Measurements from ENCODE around the gene SSBP2. TPM values are rescaled to one million over a fixed set of nuclear protein-coding genes. Genes with fewer than 3 reads are reported as not detected.

The SSBP2 gene
- polyA plus RNA-seq, 2 donors = 18.8 to 25.3 TPM

DNA sequence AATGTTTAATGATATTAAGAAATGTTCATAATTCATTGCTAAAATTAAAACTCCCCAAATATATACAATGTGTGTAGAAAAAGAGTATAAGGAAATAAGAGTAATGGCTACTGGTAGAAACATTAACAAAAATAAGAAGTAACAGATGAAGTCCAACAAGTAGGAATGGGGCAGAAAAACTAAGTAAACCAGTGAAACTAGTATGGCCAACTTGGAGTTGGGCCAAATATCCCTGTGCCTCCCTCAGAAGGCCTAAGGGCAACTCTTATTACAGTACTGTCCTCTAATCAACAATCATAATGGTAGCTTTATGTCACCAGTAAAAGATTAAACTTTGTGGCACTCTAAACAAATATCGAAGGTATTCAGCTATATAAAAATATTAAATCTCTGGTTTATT lies 93.5 kb downstream of the SSBP2 start:
- 77 to 85% methylated on average over 1 of the region's 1 CpG for WGBS, 2 donors
- no peak overlapping the region for H3K27ac ChIP-seq (ENCODE audit: low read depth in 2 of 2, low read length in 1 of 2)
- no peaks in the 10 kb centered on the region for H3K27me3 ChIP-seq (ENCODE audit: control insufficient read depth in 1 of 2, insufficient read depth in 2 of 2, low read length in 2 of 2)

DNA sequence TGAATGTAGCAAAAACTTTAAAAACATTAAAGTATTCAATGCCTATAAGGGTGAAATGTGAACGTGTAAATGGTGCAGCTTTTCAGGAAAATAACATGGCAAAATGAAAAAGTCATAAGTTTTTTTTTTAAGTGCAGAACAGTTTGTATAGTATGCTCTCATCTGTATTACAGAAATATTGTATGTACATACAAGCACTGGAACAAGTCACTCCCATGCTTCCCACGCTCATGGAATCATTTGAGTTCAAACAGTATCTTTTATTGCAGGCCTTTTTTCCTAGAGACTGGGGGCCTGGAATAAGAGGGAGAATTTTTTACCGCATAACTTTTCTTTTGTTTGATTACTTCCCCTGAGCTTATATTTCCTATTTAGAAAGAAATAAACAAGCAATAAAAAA lies 94.1 kb downstream of the SSBP2 start:
- no peaks in the 10 kb centered on the region for H3K9me3 ChIP-seq (ENCODE audit: control insufficient read depth in 2 of 2, insufficient read depth in 1 of 2, low read depth in 1 of 2, low read length in 1 of 2)
- no peaks in the 10 kb centered on the region for H3K36me3 ChIP-seq (ENCODE audit: control insufficient read depth in 2 of 2, insufficient read depth in 2 of 2, low read length in 1 of 2)
- no peak overlapping the region for H3K27ac ChIP-seq (ENCODE audit: low read depth in 2 of 2, low read length in 1 of 2)
- no peaks in the 10 kb centered on the region for H3K4me1 ChIP-seq (ENCODE audit: control insufficient read depth in 2 of 2, insufficient read depth in 2 of 2, low read length in 1 of 2)
- WGBS, 2 donors = 73 to 77% methylated on average over 3 of the region's 3 CpGs
- H3K4me3 ChIP-seq (ENCODE audit: low read depth in 1 of 2, low read length in 2 of 2) = no peak overlapping the region
- H3K27me3 ChIP-seq (ENCODE audit: control insufficient read depth in 1 of 2, insufficient read depth in 2 of 2, low read length in 2 of 2) = no peaks in the 10 kb centered on the region

More for the DNA sequence above, 93.5 kb downstream of the SSBP2 start:
- no peaks in the 10 kb centered on the region for H3K4me1 ChIP-seq (ENCODE audit: control insufficient read depth in 2 of 2, insufficient read depth in 2 of 2, low read length in 1 of 2)
- no peaks in the 10 kb centered on the region for H3K36me3 ChIP-seq (ENCODE audit: control insufficient read depth in 2 of 2, insufficient read depth in 2 of 2, low read length in 1 of 2)
- H3K4me3 ChIP-seq (ENCODE audit: low read depth in 1 of 2, low read length in 2 of 2) = no peak overlapping the region
- no peaks in the 10 kb centered on the region for H3K9me3 ChIP-seq (ENCODE audit: control insufficient read depth in 2 of 2, insufficient read depth in 1 of 2, low read depth in 1 of 2, low read length in 1 of 2)

DNA sequence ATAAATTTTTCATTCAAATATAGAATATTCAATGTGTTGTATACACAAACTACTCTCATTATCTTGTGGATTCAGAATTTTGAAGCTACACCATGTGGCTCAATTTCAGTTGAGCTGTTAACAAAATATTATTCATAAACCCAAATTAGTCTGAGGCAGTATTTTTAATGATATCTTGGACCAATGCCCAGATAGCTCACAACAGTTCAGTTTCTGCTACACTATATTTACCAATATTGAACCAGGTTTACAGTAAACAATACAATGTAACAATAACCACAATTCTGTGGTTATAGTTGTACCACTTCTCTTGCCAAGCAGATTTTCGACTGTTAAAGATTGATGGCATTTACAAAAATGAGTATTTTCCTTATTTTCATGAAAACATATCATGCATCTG lies 99.9 kb downstream of the SSBP2 start:
- Histone ChIP-seq H3K27ac (ENCODE audit: low read depth in 2 of 2, low read length in 1 of 2) (no peak overlapping the region), H3K4me1 (ENCODE audit: control insufficient read depth in 2 of 2, insufficient read depth in 2 of 2, low read length in 1 of 2) (no peaks in the 10 kb centered on the region), H3K4me3 (ENCODE audit: low read depth in 1 of 2, low read length in 2 of 2) (no peak overlapping the region), H3K27me3 (ENCODE audit: control insufficient read depth in 1 of 2, insufficient read depth in 2 of 2, low read length in 2 of 2) (no peaks in the 10 kb centered on the region), H3K9me3 (ENCODE audit: control insufficient read depth in 2 of 2, insufficient read depth in 1 of 2, low read depth in 1 of 2, low read length in 1 of 2) (no peaks in the 10 kb centered on the region), H3K36me3 (ENCODE audit: control insufficient read depth in 2 of 2, insufficient read depth in 2 of 2, low read length in 1 of 2) (no peaks in the 10 kb centered on the region)
- 63 to 64% methylated on average over 1 of the region's 1 CpG for WGBS, 2 donors

DNA sequence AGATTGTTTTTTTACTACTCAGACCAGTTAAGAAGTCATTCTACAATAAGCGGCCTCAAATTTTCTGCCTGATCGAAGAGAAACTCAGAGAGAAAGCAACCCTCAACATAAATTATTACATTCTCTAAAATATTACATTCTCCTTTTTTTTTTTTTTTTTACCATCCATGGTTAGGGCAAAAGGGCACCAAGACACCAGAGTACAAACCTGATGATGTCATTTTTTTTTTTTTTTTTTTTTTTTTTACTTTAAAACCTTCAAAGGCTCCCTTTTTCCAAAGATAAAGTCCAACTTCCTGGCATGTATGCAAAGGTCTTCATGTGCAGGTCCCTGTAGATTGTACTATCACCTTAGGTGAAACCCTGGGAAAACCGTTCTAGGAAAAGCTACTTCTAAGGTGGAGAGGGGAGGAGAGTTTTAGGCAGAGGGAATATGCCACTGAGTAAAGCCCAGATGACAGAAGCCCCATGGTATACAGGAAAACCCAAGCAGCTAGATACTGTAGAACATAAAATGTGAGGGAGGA lies 104.4 kb downstream of the SSBP2 start:
- Histone ChIP-seq H3K36me3 (ENCODE audit: control insufficient read depth in 2 of 2, insufficient read depth in 2 of 2, low read length in 1 of 2) (no peaks in the 10 kb centered on the region), H3K27ac (ENCODE audit: low read depth in 2 of 2, low read length in 1 of 2) (no peak overlapping the region), H3K27me3 (ENCODE audit: control insufficient read depth in 1 of 2, insufficient read depth in 2 of 2, low read length in 2 of 2) (no peaks in the 10 kb centered on the region), H3K9me3 (ENCODE audit: control insufficient read depth in 2 of 2, insufficient read depth in 1 of 2, low read depth in 1 of 2, low read length in 1 of 2) (no peaks in the 10 kb centered on the region), H3K4me3 (ENCODE audit: low read depth in 1 of 2, low read length in 2 of 2) (no peak overlapping the region), H3K4me1 (ENCODE audit: control insufficient read depth in 2 of 2, insufficient read depth in 2 of 2, low read length in 1 of 2) (no peaks in the 10 kb centered on the region)
- WGBS, 2 donors = 94 to 97% methylated on average over 3 of the region's 3 CpGs

DNA sequence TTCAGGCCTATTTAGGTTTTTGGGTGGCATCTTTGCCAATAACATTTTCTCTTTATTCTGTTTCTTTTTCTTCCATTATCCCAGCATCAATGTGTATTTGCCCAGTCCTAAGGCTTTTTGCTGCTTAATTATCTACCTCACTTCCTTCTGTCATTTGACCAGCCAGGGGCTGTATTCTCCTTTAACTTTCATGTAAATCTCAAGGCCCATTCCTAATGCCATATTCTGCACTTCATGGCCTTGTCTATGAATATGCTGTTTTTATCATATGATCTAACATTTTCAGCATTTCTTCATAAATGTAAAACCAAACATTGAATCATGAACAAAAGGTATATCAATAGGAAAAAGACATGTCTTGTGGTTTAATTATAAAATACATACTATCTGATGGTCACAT lies 108.7 kb downstream of the SSBP2 start:
- H3K36me3 ChIP-seq (ENCODE audit: control insufficient read depth in 2 of 2, insufficient read depth in 2 of 2, low read length in 1 of 2) = no peaks in the 10 kb centered on the region
- no peaks in the 10 kb centered on the region for H3K4me1 ChIP-seq (ENCODE audit: control insufficient read depth in 2 of 2, insufficient read depth in 2 of 2, low read length in 1 of 2)
- H3K4me3 ChIP-seq (ENCODE audit: low read depth in 1 of 2, low read length in 2 of 2) = no peak overlapping the region
- H3K27me3 ChIP-seq (ENCODE audit: control insufficient read depth in 1 of 2, insufficient read depth in 2 of 2, low read length in 2 of 2) = no peaks in the 10 kb centered on the region
- no peaks in the 10 kb centered on the region for H3K9me3 ChIP-seq (ENCODE audit: control insufficient read depth in 2 of 2, insufficient read depth in 1 of 2, low read depth in 1 of 2, low read length in 1 of 2)
- H3K27ac ChIP-seq (ENCODE audit: low read depth in 2 of 2, low read length in 1 of 2) = no peak overlapping the region

DNA sequence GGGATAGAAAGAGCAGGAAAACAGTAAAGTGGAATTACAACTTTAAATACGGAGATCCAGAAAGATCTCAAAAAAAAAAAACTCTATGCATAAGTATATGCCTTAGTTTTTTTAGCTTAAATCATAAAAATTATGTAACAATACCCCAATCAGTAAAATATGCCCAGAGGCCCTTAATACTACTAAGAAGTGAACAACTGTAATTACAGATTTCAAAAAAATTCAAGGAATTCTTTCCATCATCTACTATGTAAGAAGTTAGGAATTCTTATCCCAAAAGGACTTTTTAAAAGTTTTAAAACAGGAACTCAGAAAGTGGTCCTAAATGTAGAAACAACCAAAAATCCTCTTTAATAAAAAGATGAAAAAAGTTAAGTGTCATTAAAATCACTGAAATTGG lies 111.3 kb downstream of the SSBP2 start:
- Histone ChIP-seq H3K4me3 (ENCODE audit: low read depth in 1 of 2, low read length in 2 of 2) (no peak overlapping the region), H3K36me3 (ENCODE audit: control insufficient read depth in 2 of 2, insufficient read depth in 2 of 2, low read length in 1 of 2) (no peaks in the 10 kb centered on the region), H3K27ac (ENCODE audit: low read depth in 2 of 2, low read length in 1 of 2) (no peak overlapping the region), H3K9me3 (ENCODE audit: control insufficient read depth in 2 of 2, insufficient read depth in 1 of 2, low read depth in 1 of 2, low read length in 1 of 2) (no peaks in the 10 kb centered on the region), H3K27me3 (ENCODE audit: control insufficient read depth in 1 of 2, insufficient read depth in 2 of 2, low read length in 2 of 2) (no peaks in the 10 kb centered on the region), H3K4me1 (ENCODE audit: control insufficient read depth in 2 of 2, insufficient read depth in 2 of 2, low read length in 1 of 2) (no peaks in the 10 kb centered on the region)
- 70 to 74% methylated on average over 1 of the region's 1 CpG for WGBS, 2 donors

DNA sequence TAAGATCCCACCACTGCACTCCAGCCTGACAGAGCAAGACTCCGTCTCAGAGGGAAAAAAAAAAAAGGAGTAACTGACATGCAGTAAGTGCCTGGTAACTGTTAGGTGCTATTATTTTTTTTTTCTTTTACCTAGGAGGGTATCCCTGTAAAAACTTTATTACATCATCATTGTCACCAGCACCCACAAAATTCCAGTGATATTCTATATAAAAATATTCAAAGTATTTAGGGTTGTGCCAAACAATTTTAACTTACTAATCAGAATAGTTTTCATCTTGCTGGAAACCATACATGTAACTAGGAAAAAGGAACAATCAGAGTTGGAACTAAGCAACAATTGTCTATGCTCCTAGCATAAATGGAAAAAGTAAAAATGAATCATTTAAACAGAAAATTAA lies 112.4 kb downstream of the SSBP2 start:
- Histone ChIP-seq H3K9me3 (ENCODE audit: control insufficient read depth in 2 of 2, insufficient read depth in 1 of 2, low read depth in 1 of 2, low read length in 1 of 2) (no peaks in the 10 kb centered on the region), H3K27me3 (ENCODE audit: control insufficient read depth in 1 of 2, insufficient read depth in 2 of 2, low read length in 2 of 2) (no peaks in the 10 kb centered on the region), H3K36me3 (ENCODE audit: control insufficient read depth in 2 of 2, insufficient read depth in 2 of 2, low read length in 1 of 2) (no peaks in the 10 kb centered on the region), H3K27ac (ENCODE audit: low read depth in 2 of 2, low read length in 1 of 2) (no peak overlapping the region), H3K4me3 (ENCODE audit: low read depth in 1 of 2, low read length in 2 of 2) (no peak overlapping the region), H3K4me1 (ENCODE audit: control insufficient read depth in 2 of 2, insufficient read depth in 2 of 2, low read length in 1 of 2) (no peaks in the 10 kb centered on the region)
- WGBS, 2 donors = 94 to 100% methylated on average over 1 of the region's 1 CpG

DNA sequence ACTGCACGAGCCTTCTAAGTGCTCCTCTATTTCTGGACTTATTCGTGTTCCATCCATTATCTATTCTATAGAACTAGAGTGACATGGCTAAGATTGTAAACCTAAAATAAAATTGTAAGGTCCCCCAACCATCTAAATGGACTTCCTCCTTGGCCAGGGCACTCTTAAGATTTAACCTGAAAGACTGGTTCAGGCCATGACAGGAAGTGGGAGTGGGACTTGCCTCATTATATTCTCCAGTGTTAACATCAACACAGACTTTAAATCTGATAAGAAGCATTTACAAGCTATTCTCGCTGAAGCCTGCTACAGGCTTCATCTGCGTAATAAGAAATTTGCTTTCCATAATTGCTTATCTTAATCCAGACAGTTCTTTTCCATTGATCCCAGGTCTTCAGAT lies 117.0 kb downstream of the SSBP2 start:
- Histone ChIP-seq H3K36me3 (ENCODE audit: control insufficient read depth in 2 of 2, insufficient read depth in 2 of 2, low read length in 1 of 2) (no peaks in the 10 kb centered on the region), H3K4me1 (ENCODE audit: control insufficient read depth in 2 of 2, insufficient read depth in 2 of 2, low read length in 1 of 2) (no peaks in the 10 kb centered on the region), H3K4me3 (ENCODE audit: low read depth in 1 of 2, low read length in 2 of 2) (no peak overlapping the region), H3K27ac (ENCODE audit: low read depth in 2 of 2, low read length in 1 of 2) (no peak overlapping the region), H3K27me3 (ENCODE audit: control insufficient read depth in 1 of 2, insufficient read depth in 2 of 2, low read length in 2 of 2) (no peaks in the 10 kb centered on the region), H3K9me3 (ENCODE audit: control insufficient read depth in 2 of 2, insufficient read depth in 1 of 2, low read depth in 1 of 2, low read length in 1 of 2) (no peaks in the 10 kb centered on the region)
- WGBS, 2 donors = 90 to 93% methylated on average over 4 of the region's 4 CpGs

DNA sequence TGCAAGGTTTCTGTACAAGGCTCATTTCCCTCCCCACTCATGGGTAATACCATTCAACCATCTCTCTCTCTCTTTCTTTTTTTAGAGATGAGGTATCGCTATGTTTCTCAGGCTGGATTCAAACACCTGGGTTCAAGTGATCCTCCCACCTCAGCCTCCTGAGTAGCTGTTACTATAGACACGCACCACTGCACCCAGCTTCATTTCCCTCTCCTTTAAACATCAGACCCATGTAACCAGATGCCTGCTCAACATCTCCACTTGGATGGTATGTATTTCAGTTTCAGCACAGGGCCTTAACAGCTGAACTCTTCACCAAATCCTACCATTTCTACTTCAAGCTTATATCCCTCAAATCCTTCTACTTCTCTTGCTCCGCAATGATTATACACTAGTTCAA lies 117.4 kb downstream of the SSBP2 start:
- Histone ChIP-seq H3K9me3 (ENCODE audit: control insufficient read depth in 2 of 2, insufficient read depth in 1 of 2, low read depth in 1 of 2, low read length in 1 of 2) (no peaks in the 10 kb centered on the region), H3K27me3 (ENCODE audit: control insufficient read depth in 1 of 2, insufficient read depth in 2 of 2, low read length in 2 of 2) (no peaks in the 10 kb centered on the region), H3K36me3 (ENCODE audit: control insufficient read depth in 2 of 2, insufficient read depth in 2 of 2, low read length in 1 of 2) (no peaks in the 10 kb centered on the region), H3K4me1 (ENCODE audit: control insufficient read depth in 2 of 2, insufficient read depth in 2 of 2, low read length in 1 of 2) (no peaks in the 10 kb centered on the region), H3K27ac (ENCODE audit: low read depth in 2 of 2, low read length in 1 of 2) (no peak overlapping the region), H3K4me3 (ENCODE audit: low read depth in 1 of 2, low read length in 2 of 2) (no peak overlapping the region)
- WGBS, 2 donors = 97 to 100% methylated on average over 3 of the region's 3 CpGs

DNA sequence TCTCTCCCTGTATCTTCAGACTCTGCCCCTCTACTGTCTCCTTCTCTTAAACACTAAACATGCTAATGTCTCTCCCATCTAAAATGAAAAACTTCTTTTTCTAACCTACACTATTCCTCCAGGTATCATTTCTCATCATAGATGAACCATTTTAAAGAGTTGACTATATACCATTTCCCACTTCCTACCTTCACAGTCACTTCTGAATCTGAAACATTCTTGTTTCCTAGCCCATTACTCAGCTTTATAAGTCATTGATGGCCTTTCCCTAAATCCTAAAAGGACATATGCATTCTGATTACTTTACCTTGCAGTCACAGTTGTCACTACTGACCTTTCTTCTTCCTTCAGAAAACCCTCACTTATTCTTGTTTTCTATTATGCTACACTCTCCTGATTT lies 118.2 kb downstream of the SSBP2 start:
- no peaks in the 10 kb centered on the region for H3K4me1 ChIP-seq (ENCODE audit: control insufficient read depth in 2 of 2, insufficient read depth in 2 of 2, low read length in 1 of 2)
- H3K9me3 ChIP-seq (ENCODE audit: control insufficient read depth in 2 of 2, insufficient read depth in 1 of 2, low read depth in 1 of 2, low read length in 1 of 2) = no peaks in the 10 kb centered on the region
- H3K27me3 ChIP-seq (ENCODE audit: control insufficient read depth in 1 of 2, insufficient read depth in 2 of 2, low read length in 2 of 2) = no peaks in the 10 kb centered on the region
- H3K4me3 ChIP-seq (ENCODE audit: low read depth in 1 of 2, low read length in 2 of 2) = no peak overlapping the region
- H3K27ac ChIP-seq (ENCODE audit: low read depth in 2 of 2, low read length in 1 of 2) = no peak overlapping the region
- no peaks in the 10 kb centered on the region for H3K36me3 ChIP-seq (ENCODE audit: control insufficient read depth in 2 of 2, insufficient read depth in 2 of 2, low read length in 1 of 2)
